Cardiac muscle cell (in vitro differentiated cells and primary cell): ENCODE results near the gene TNC. TPM values are rescaled to one million over a fixed set of nuclear protein-coding genes. Genes with fewer than 3 reads are reported as not detected.

Source experiments
- DNase-seq, 2 donors: peaks; one replicate each; pipeline versions ENCODE4 v3.0.0 to v3.0.0-alpha.2; 2010 to 2017; ENCODE audit warnings: low read depth in 1 of 2, low spot score in 1 of 2
- H3K27ac ChIP-seq: fragments of 200-600 bp; sonication (generic); 2 replicates; pipeline ENCODE4 v1.5.1; 2016
- H3K27me3 ChIP-seq: fragments of 200-600 bp; sonication (generic); 2 replicates; pipeline ENCODE4 v1.6.0; 2016; ENCODE audit warnings: control low read depth
- H3K36me3 ChIP-seq: fragments of 200-600 bp; sonication (generic); 2 replicates; pipeline ENCODE4 v1.5.1; 2016; ENCODE audit warnings: control low read depth
- H3K4me1 ChIP-seq: fragments of 200-600 bp; sonication (generic); 2 replicates; pipeline ENCODE4 v1.8.1; 2017; ENCODE audit warnings: low read depth, mild to moderate bottlenecking, mixed run types
- H3K4me3 ChIP-seq: fragments of 200-600 bp; sonication (generic); 2 replicates; pipeline ENCODE4 v1.5.1; 2016; ENCODE audit warnings: mild to moderate bottlenecking
- H3K9me3 ChIP-seq: fragments of 200-600 bp; sonication (generic); 2 replicates; pipeline ENCODE4 v1.5.1; 2017; ENCODE audit warnings: low read depth, mild to moderate bottlenecking, control low read depth
- CTCF ChIP-seq: IDR thresholded peaks from 2 replicates; pipeline ENCODE4 v1.5.1; 2012; ENCODE audit warnings: low read depth, mild to moderate bottlenecking, low read length
- polyA plus RNA-seq: library from polyadenylated mRNA; unstranded; fragments of >200 nt; fragmentation: Nextera tagmentation; extraction: Ambion mirVana; gene quantifications from 2 replicates; pipeline ENCODE4 v1.2.1, GENCODE V29; 2016
- total RNA-seq: library from RNA; depleted of rRNA; stranded (reverse); fragments of >200 nt; gene quantifications from 2 replicates; pipeline ENCODE4 v1.2.3, GENCODE V29; 2016

The TNC gene
- total and polyA plus RNA-seq, 2 experiments from 2014 or later: 23.9 to 29.7 TPM

- Histone ChIP-seq H3K4me3 (no peak overlapping the region), H3K27me3 (no peaks in the 10 kb centered on the region), H3K9me3 (no peaks in the 10 kb centered on the region), H3K4me1 (peaks cover 8% of the 10 kb centered on the region), H3K27ac (no peak overlapping the region), H3K36me3 (no peaks in the 10 kb centered on the region)
- peak in 1 of 2 donors; percentile 80 for DNase-seq
- no peak for TF ChIP-seq CTCF
Observed at GRCh38 chr9:115057559-115057958, 60.4 kb downstream of the TNC start.

GRCh38 chr9:115050002-115050490 is 67.9 kb downstream of the TNC start:
- no peak for TF ChIP-seq CTCF
- no peak for DNase-seq
- Histone ChIP-seq H3K9me3 (no peaks in the 10 kb centered on the region), H3K27me3 (no peaks in the 10 kb centered on the region), H3K27ac (no peak overlapping the region), H3K36me3 (no peaks in the 10 kb centered on the region), H3K4me3 (no peak overlapping the region), H3K4me1 (peaks cover 12% of the 10 kb centered on the region)

- no peaks in the 10 kb centered on the region for H3K9me3 ChIP-seq
- H3K4me3 ChIP-seq: no peak overlapping the region
- peaks cover 7% of the 10 kb centered on the region for H3K4me1 ChIP-seq
- no peak for DNase-seq
- H3K27ac ChIP-seq: no peak overlapping the region
- no peaks in the 10 kb centered on the region for H3K27me3 ChIP-seq
- TF ChIP-seq CTCF: no peak
- no peaks in the 10 kb centered on the region for H3K36me3 ChIP-seq
Observed at GRCh38 chr9:115046824-115047223, 71.1 kb downstream of the TNC start.

GRCh38 chr9:115046199-115046598 is 71.8 kb downstream of the TNC start:
- Histone ChIP-seq H3K27me3 (no peaks in the 10 kb centered on the region), H3K36me3 (no peaks in the 10 kb centered on the region), H3K4me3 (no peak overlapping the region), H3K27ac (no peak overlapping the region), H3K9me3 (no peaks in the 10 kb centered on the region), H3K4me1 (peaks cover 7% of the 10 kb centered on the region)
- DNase-seq: no peak
- TF ChIP-seq CTCF: no peak

GRCh38 chr9:115043632-115044031 is 74.3 kb downstream of the TNC start:
- Histone ChIP-seq H3K4me3 (no peak overlapping the region), H3K9me3 (no peaks in the 10 kb centered on the region), H3K27ac (no peak overlapping the region), H3K36me3 (no peaks in the 10 kb centered on the region), H3K4me1 (no peaks in the 10 kb centered on the region), H3K27me3 (no peaks in the 10 kb centered on the region)
- TF ChIP-seq CTCF: no peak
- no peak for DNase-seq
